Fibroblast of skin of right biceps (primary cell): Measurements from ENCODE around the gene IL3.
A peak's percentile ranks its signal among the peaks of the same experiment; 100 is the strongest.

ENCODE experiments used
- DNase-seq: peaks from one replicate; pipeline ENCODE4 v3.0.0-alpha.2; 2013

IL3 gene

GRCh38 chr5:132074091-132074771 lies 13.8 kb downstream of the IL3 start:
- no peak for DNase-seq

- DNase-seq: no peak
Observed at GRCh38 chr5:132074772-132075718, 14.6 kb downstream of the IL3 start.

GRCh38 chr5:132075719-132076077 lies 15.2 kb downstream of the IL3 start:
- no peak for DNase-seq

- DNase-seq: no peak
Observed at GRCh38 chr5:132076202-132076830, 15.9 kb downstream of the IL3 start.

- no peak for DNase-seq
Observed at GRCh38 chr5:132076983-132077382, 16.5 kb downstream of the IL3 start.

- no peak for DNase-seq
Observed at GRCh38 chr5:132079081-132079480, 18.6 kb downstream of the IL3 start.

GRCh38 chr5:132079619-132080018 lies 19.2 kb downstream of the IL3 start:
- DNase-seq: no peak

- no peak for DNase-seq
Observed at GRCh38 chr5:132080595-132080994, 20.1 kb downstream of the IL3 start.

- DNase-seq: no peak
Observed at GRCh38 chr5:132081458-132081857, 21.0 kb downstream of the IL3 start.

GRCh38 chr5:132082329-132083023 lies 22.0 kb downstream of the IL3 start:
- DNase-seq: no peak

GRCh38 chr5:132083071-132083678 lies 22.7 kb downstream of the IL3 start:
- no peak for DNase-seq

GRCh38 chr5:132085686-132086085 lies 25.2 kb downstream of the IL3 start:
- DNase-seq: no peak

- DNase-seq: peak; percentile 98
Observed at GRCh38 chr5:132086277-132086794, 25.9 kb downstream of the IL3 start.

- no peak for DNase-seq
Observed at GRCh38 chr5:132087176-132087575, 26.7 kb downstream of the IL3 start.

- DNase-seq: no peak
Observed at GRCh38 chr5:132087661-132088060, 27.2 kb downstream of the IL3 start.

- no peak for DNase-seq
Observed at GRCh38 chr5:132089363-132089762, 28.9 kb downstream of the IL3 start.

- DNase-seq: peak; percentile 81
Observed at GRCh38 chr5:132090107-132090506, 29.7 kb downstream of the IL3 start.

GRCh38 chr5:132093271-132093670 lies 32.8 kb downstream of the IL3 start:
- DNase-seq: no peak

- DNase-seq: peak; percentile 97
Observed at GRCh38 chr5:132094393-132095076, 34.1 kb downstream of the IL3 start.

- DNase-seq: no peak
Observed at GRCh38 chr5:132095077-132095410, 34.6 kb downstream of the IL3 start.

GRCh38 chr5:132095424-132095972 lies 35.0 kb downstream of the IL3 start:
- no peak for DNase-seq

- no peak for DNase-seq
Observed at GRCh38 chr5:132096904-132097303, 36.4 kb downstream of the IL3 start.
